Amniotic epithelial cell (primary cell): ENCODE results near the gene MAPK12.
A peak's percentile ranks its signal among the peaks of the same experiment; 100 is the strongest.

Experiments
- DNase-seq: peaks from one replicate; pipeline ENCODE4 v3.0.0-alpha.2; 2010; ENCODE audit warnings: low read depth

Gene MAPK12

DNA sequence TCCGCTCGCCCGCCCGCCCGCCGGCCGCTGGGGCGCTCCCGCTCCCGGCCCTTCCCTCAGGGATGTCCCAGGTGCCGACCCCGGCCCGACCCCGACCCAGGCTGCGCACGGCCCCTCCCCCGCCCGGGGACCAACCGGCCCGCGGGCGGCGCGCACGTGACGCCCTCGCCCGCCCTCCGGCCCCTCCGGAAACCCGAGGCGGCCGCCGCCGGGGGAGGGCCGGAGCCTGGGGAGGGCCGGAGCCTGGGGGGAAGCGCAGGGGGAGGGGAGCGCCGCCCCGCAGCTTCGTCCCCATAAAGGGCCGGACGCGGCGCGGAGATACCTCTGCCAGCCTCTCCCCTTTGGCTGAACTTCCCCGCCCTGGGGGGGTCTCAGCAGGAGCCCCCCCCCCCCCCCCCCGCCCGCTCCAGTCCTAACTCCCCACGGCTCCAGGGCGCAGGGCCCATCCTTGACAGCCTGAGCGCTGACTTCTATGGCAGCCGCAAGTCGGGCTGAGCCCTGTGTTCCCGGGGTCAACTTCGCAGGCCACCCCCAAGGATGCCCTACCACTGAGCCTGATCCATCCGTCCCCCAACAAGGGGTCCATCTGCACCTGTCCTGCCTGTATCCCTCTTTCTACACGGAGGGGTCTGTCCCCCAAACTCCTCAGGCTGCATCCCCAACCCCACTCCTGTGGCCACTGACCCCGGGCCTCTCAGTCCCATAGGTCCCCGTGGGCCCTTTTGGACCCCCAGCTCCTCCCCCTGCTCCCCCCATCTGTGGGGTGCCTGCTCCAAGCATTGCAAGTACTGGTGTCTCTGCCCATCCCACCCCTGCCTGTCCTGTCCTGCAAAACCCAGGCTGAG lies at the start of gene MAPK12:
Gene MAPK12, minus strand, starts transcription at position 69 of the 845 bp plus-strand sequence. CDS start 174 bp downstream, outside the sequence.
- DNase-seq = peak; percentile 22

DNA sequence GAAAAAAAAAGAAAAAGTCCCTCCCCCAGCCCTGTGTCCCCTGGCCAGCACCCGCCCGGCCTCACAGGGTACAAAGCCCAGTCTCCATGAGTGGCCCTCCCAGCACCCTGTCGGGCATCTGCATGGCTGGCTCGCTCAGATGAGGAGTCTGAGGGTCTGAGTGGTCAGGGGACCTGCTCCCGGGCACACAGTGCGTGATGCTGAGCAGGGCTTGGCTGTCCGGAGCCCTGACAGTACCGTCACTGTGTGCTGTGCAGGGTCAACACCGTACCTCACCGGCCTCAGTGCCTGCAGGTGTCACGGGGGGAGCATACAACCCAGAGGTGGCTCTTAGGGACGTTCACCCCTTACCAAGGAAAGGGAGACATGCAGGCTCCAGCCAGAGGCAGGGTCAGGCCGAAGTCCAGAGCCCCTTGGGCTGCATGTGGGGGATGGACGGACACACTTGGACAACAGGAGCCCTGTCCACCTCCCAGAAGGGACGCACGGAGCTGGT lies 49.5 kb upstream of the MAPK12 start:
- DNase-seq = no peak

DNA sequence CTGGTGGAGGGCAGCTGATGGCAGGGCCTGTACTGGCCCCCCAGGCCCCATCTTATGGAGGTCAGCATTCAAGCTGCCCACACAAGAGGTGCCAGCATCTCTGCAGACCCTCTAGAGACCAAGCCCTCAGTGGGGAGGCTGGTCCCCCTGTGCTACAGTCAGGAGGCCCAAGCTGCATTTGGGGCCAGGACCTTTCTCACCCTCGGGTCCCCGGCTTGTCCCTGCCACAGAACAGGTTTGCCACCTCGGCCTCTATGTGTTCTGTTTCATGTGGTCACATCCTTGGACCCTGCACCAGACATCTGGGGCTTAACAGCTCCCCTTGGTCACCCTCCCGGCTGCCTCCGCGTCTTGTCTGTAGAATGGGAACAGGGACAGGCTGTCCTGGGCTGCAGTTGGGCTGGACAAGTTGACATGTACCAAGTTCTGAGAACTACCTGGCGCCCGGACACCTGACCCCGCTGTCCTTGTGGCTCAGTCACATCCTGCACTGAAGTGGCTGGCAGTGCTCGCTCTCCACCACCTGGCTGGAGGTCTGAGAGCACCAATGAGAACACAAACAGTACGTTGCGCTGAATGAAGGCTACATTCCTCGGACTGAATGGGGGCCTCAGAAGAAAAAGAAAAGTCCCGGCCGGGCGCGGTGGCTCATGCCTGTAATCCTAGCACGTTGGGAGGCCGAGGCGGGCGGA lies 48.7 kb upstream of the MAPK12 start:
- DNase-seq = no peak

DNA sequence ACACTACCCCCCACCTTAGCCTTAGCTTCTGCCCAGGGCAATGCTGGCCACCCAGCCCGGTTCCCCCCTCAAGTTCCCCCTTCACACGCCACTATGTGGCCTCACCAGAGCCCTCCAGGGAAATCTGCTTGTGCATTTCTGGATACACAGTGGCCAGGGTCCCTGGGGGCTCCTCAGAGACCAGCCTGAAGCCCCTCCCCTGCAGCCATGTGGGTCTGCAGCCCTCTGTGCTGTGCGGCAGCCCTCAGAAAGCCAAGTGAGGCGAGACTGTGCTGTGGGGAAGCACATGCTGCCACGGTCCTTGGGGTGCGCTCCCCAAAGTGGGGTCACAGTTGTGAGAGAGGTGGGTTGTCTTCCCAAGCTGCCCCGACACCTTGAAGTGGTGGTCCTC lies 48.1 kb upstream of the MAPK12 start:
- DNase-seq = no peak

DNA sequence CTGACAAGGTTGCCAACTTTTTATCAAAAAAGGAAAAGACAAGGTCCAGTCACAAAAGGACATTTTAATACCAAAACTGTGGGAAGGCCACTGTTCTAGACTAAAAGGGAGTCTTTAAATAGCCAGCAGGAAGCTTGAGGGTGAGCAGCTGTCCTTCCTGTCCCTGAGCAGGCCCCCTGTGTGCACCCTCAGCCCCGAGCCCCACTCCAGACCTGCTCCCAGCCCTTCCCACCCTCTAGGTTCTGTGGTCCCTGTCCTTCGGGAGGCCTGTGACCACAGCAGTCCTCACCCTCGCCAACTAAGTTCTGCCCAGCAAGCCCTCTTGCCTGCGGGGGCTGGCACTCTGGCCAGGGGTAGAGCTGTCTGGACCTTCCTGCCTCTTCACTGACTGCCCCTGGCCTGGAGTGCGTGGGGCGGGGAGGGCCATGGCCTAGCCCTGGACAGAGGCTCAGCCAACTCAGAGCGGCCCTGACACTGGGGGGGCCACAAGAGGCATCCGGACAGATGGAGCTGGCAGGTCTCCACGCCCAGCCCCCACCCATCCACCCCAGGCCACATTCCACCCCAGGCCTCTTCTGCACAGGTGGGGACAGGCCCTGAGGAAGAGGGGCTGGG lies 47.6 kb upstream of the MAPK12 start:
- DNase-seq = no peak

DNA sequence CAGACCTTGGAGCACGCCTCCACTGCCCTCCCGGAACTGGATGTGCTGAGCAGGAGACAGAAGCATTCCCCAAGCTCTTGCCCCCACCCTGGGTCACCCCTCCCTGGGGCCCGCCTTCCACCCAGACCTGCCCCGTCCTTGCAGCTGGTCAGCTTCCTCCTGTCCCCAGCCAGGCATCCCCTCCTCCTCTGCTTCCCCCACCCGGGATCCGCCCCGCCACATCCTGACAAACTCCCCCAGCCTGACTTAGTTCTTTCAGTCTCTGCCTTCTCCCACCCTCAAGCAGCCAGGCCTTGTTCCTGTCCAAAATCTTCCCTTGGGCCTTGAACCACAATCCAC lies 47.1 kb upstream of the MAPK12 start:
- DNase-seq = peak; percentile 53

DNA sequence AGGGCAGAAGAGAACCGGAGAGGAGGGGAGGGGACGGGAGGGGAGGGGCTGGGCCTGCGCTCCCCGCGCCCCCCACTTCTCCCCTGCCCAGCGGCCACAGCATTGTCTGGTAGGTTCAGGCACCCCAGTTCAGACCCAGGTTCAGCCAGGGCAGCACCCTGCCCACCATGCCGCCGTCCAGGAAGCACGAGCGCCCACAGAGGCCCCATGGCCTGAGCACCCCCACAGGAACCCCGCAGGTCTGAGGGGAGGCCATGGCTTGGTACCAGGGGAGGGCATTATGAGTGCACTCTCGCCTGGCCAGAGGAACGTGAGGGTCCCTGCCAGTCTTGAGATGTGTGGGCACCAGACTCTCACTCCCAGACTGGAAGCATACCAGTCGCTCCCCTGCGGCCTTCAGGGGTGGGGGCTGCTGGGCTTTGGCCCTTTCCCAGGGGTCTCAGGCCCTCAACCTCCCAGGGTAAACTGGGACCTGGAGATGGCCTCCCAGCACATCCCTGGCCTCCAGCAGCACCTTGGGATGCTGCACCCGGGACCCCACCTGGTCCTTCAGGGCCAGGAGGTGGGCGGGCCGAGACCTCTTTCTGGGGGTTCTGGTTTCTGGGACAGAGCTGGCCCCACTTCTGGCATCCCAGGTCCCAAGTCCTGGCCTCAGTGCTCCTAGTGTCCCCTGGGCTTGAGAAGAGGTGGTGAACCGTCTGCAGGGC lies 46.6 kb upstream of the MAPK12 start:
- DNase-seq = no peak

DNA sequence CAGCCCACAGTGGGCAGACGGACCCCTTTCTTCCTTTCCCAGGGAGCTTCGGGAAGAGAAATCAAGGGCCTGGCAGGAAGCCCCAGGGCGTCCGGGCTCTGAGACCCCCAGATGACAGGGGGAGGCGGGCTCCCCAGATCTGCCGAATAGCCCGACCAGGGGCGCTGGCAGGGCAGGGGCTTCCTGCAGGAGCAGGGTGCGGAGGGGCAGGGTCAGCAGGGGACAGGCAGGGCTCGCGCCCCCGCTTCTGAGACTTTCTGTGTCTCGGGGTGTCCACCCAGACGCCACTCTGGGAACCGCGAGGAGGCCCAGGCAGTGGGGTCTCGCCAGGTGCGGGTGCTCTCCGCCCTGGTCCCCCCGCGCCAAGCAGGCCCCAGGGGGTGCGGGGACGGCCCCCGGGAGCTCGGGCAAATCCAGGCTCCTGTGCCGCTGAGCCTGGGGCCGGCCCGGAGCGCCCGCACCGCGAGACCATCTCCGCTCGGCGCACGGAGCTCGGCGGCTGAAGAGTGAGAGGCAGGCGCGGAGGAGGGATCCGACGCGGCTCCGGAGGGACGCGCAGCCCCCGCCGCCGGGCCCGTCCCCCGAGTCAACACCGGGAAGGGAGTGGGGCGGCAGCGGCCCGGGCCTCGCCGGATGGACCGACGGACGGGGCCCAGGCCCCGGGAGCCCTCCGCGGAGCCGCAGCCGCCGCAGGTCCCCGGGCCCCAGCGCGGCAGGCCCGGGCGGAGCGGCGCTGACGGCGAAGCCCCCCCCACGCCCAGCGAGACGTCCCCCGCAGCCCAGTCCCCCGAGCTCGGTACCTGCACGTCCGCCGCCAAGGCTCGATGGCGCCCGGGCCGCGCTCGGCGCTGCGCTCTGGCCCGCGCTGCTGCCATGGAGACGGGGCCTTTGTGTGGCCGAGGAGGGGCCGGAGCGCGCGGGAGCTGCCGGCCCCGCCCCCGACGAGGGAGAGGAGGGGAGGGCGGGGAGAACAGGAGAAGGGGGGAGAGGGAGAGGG lies 45.6 kb upstream of the MAPK12 start, which contains the start of gene PLXNB2:
Gene PLXNB2, minus strand, starts transcription at position 894 of the 997 bp plus-strand sequence. CDS start 17,062 bp downstream, outside the sequence.
- DNase-seq = peak; percentile 85

DNA sequence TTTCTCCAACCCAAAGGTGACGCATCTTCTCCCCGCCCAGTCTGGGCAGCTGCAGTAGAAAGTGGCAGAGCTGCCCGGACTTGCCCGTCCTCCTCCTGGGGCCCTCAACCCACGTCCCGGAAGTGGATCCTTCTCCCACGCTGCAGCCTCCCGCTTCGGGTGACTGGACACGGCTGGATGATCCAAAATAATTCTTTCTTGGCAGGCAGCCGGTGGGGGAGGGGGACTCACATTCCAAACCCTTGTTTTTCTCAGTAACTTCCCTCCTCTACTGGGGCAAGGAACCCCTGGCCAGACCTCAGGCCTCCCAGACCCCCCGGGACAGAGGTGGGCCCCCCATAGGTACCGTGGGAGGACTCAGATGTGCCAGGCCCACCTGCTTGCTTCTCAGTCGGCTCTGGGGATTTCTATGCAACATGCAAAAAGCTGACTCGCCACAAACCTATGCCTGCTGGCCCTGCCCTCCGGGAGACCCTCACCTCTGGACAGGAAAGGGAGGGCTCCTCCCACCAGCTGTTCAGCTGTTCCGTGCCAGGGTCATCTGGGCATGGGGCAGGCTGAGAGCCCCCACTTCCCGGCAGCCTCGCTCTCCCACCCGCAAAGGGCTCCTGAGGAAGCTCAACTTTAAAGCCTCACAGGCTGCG lies 44.6 kb upstream of the MAPK12 start:
- peak; percentile 98 for DNase-seq

DNA sequence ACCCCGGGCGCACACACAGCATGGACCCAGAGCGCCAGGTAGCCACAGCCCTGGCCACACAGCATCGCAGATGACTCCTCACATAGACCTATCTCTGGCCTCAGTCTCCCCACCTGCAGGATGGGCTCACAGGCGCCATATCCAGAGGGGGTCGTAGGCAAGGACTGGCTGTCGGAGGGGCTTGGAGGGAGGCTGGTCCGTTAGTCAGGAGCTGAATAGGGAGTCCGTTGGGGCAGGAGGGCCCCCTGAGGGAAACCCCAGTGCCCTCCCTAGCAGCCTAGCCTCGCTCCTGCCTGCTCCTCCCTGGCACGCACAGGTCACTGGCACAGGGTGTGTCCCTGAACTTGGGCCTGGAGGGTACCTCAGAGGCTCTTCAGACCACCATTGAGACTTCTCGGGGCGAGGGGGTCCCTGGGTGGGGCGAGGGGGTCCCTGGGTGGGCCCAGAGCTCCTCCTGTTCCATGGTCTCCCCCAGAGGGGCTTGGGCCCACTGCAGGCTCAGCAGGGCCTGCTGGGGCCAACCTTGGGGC lies 44.0 kb upstream of the MAPK12 start:
- DNase-seq = no peak

DNA sequence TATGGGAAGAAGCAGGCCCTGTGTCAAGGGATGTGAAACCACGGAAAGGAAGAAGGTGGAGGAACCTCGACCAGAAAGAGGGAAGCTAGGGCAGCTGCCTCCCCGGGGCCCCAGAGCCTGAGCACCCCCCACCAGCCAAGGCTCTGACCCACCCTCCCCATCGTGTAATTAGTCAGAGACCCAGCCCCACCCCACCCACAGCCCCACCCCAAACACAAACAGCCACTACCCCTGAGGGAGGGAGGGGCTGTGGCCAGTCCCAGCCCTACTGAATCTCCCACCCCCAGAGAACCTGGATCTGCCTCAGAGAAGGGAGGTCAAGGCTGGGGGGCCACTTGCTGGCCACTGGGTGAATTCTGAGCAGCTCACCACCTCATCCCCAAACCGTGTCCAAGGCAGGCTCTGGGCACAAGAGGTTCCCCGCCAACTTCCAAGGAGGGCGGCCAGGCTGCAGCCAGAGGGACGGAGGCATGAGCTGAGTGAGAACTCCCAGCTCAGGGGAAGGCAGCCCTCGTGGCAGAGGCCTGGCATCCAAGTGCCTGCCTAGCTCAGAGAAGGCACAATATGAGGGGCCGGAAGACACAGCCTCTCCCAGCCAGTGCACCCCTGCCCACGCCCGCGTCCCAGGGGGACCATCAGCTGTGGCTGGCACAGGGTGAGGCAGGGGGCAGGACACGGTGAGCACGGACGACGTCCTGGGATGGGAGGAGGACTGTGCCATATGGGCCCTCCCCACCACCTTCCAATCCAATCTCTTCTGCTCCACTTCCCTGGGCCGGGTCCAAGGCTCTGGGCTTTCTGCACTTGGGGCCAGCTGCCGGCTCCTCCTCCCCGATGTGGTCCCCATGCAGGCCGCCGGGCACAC lies 43.3 kb upstream of the MAPK12 start:
- no peak for DNase-seq

DNA sequence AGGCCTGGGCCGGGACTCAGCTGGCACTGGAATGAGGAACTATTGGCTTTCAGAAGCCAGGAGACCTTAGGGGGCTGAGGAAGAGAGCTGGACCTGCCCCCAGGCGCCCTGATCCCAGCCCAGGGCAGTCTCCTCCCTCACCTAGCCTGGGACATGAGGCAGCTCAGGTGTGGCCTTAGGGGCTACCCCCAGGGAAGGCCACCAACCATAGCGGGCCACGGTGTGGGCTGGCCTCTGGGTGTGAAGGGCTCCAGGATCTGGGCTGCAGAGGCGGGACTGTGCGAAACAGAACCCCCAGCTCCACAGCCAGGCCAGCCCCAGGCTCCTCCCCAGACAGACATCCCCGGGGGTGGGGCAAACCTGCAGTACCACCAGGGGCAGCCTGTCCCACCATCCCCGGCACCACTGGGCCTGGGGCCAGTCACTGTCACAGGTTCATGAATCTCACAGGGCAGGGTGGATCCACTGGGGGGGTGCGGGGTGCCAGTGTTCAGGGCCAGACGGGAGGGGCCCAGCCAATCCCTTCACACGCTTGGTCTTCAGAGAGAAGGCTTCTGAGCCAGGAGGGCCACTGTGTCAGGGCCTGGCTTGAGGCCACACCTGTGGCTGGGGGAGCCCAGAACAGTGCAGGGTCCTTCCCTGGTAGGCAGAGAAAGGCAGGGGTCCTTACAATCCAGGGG lies 42.5 kb upstream of the MAPK12 start:
- no peak for DNase-seq

DNA sequence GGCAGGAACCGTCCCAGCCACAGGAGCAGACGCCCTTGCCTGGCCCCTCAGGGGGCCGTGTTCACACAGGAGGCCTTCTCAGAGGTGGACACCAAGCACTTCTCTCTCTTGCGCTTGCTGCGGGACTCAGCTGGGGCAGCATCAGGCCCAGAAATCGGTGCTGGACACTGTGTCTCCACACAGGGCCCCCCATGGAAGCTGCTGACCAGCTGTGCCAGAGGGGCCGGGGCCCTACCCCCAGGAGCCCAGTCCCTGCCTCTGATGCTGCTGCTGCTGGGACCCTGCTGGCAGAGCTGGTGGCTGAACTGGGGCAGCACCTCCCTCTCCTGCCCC lies 42.0 kb upstream of the MAPK12 start:
- no peak for DNase-seq

DNA sequence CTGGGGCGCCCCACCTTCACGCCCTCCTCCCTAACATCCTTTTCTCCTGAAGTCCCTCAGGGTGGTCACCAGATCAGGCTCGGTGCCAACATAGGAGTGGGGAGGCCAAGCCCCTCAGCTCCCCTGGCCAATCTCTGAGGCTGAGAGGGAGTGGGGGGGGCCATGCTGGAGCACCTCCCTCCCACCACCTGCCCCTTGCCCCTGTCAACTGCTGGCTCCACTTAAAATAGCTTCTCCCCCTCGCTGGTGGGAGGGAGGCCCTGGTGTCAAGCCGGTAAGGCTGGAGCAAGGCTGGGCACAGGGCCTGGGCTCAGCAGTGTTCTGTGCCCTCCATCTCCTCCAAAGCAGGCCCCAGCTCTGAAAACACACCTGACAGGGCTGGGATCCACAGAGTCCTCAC lies 41.1 kb upstream of the MAPK12 start:
- no peak for DNase-seq

DNA sequence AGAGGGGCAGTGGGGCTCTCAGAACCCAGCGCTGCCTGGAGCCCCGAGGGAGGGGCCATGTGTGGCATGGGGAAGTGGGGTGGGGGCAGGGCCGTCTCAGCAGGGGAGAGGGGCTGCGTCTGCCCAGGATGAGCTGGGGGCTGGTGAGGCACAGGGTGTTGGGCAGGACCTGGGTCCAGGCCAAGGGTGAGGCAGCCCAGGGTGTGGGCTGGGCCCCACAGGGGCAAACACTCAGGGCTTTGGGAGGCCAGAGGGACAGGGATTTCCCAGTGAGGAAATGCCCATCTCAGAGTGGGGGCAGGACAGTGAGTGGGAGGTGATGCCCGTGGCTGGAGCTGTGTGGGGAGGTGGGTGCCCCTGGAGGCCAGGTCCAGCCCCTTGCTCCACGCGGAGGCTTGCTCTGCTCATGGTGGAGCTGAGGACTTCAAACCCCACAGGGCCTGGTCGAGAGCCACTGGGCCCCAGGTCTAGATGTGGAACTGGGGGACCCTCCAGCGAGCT lies 40.6 kb upstream of the MAPK12 start:
- DNase-seq = peak; percentile 62

DNA sequence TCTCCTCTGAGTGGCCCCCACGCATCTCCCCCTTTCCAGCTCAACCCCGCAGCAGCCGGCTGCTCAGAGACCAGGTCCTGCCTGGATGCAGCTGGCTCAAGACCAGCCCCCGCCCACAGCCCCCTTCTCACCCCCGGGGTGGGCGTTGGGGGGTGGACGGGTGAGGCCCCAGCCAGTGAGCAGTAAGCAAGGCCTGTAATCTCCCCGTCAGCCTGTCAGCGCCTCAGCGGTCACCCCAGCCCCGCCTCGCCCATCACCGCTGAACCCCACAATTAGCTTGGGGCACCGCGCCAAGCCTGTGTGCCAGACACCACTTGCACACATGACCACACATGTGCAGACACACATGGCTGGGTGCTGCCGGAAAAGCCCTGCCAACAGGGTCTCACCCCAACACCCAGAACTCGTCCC lies 40.1 kb upstream of the MAPK12 start:
- DNase-seq = no peak

DNA sequence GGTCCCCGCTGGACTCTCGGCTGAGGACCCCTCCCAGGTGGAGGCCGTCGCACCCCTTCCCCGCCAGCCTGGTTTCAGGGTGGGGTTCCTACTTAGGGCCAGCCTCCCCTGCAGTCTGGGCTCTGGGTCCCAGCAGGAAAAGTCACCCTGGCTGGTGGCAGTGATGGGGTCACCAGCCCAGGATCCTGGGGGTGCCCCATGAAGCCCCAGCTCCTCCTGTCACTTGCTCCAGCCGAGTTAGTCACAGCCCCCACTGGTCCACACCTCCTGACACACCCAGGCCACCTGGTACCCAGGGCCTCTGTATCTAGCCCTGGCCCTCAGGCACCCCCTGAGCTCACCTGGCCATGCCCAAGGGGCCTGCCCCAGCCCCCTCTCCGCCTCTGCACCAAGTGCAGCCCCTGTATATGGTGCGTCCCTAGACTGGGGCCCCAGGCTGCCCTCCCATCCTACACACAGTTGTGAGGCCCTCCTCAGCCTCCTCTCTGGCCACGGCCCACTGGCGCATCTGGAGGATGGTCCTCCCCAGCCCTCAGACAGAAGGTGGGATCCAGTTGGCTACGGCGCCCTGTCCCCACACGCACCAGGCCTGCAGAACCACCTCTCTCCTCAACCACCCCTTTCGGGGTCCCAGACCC lies 39.3 kb upstream of the MAPK12 start:
- no peak for DNase-seq
